Liver (tissue), 3 donors: Measurements from ENCODE around the gene GABRE.

ENCODE experiments used
- CTCF ChIP-seq: fragments of 150-350 bp; IDR thresholded peaks from 2 replicates; pipeline ENCODE4 v1.5.1; 2017; ENCODE audit warnings: improper control_type of control experiment, low read depth, low read length; ENCODE audit not compliant: missing input control
- RAD21 ChIP-seq, 2 donors: IDR thresholded peaks; 2 replicates each; pipeline ENCODE4 v1.6.1; 2016; ENCODE audit warnings: antibody characterized with exemption in 2 of 2, mild to moderate bottlenecking in 2 of 2
- TF ChIP-seq, protein P1 (sequence below): IDR thresholded peaks from 2 replicates; pipeline ENCODE4 v1.6.1; 2016; ENCODE audit warnings: antibody characterized with exemption
- donor health status: healthy.
- donor health status: healthy.

- TF ChIP-seq CTCF (no peak), RAD21 (IDR thresholded peaks at IDR 0.05) (no peak)
- TF ChIP-seq, protein P1, sequence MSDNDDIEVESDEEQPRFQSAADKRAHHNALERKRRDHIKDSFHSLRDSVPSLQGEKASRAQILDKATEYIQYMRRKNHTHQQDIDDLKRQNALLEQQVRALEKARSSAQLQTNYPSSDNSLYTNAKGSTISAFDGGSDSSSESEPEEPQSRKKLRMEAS: no peak
Observed at GRCh38 chrX:151988706-151989299, 14.3 kb upstream of the GABRE start.
